Panc1 (cell line): ENCODE data around the gene GPC1.

Experiments used
- POLR2AphosphoS5 ChIP-seq: IDR thresholded peaks from 2 replicates; pipeline ENCODE4 v1.6.1; 2012; ENCODE audit warnings: mild to moderate bottlenecking, low read depth, low read length, moderate library complexity
- SIN3A ChIP-seq: IDR thresholded peaks from 2 replicates; pipeline ENCODE4 v1.6.1; 2012; ENCODE audit warnings: low read depth, mild to moderate bottlenecking, low read length, moderate library complexity, borderline replicate concordance; ENCODE audit not compliant: insufficient read depth
- TCF7L2 ChIP-seq: IDR thresholded peaks from 2 replicates; pipeline ENCODE4 v1.6.1; 2011; ENCODE audit warnings: mild to moderate bottlenecking, low read depth, low read length, inconsistent platforms
- TF ChIP-seq, protein P1 (sequence below): fragments of 450-650 bp; IDR thresholded peaks from 2 replicates; pipeline ENCODE4 v1.5.1; 2017; ENCODE audit warnings: mild to moderate bottlenecking
- TF ChIP-seq, protein P2 (sequence below), 2 experiments: IDR thresholded peaks; 2 replicates each; pipeline ENCODE4 v1.6.1; 2011 to 2012; ENCODE audit warnings: low read depth in 2 of 2, control low read depth in 1 of 2, low read length in 1 of 2, mild to moderate bottlenecking in 1 of 2, moderate library complexity in 1 of 2; ENCODE audit not compliant: insufficient read depth in 1 of 2

DNA sequence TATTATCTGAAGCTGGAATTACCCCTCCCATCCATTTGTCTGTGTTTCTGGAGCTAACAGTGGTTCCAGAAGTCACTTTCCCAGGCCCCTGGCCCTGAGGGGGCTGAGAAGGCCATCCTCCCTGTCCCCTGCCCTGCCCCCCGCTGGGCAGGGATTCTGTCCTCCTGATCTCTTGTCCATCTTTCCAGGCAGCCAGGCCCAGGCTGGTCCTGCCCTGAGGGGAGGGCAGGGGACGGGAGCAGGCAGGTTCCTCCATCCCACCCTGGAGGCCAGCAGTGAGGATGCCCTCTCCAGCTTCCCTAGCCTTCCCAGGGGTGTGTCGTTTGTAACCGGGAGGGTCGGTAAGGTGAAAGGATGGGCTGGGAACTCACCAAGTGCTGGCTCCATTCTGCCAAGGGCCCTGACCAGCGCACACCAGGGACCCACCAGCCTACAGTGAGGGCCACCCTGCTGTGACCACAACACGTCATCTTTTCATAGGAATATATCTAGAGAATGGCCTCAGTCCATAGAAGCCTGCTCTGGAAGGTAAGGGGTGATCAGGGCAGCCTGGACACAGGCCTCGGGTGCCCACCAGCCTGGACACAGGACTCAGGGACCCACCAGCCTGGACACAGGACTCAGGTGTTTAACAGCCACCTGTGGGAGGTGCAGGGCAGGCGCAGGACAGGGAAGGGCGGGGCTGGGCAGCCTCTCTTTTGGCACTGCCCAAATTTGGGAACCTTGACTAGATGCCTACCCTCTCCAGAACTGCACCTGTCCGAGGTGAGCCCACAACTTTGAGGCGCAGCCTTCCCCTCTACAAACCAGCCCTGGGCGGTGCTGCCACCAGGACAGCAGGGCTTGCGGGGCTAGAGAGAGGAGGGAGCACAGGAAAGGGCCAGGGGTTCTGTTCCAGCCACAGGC, 35.8 kb upstream of the GPC1 start:
- TF ChIP-seq, protein P1, sequence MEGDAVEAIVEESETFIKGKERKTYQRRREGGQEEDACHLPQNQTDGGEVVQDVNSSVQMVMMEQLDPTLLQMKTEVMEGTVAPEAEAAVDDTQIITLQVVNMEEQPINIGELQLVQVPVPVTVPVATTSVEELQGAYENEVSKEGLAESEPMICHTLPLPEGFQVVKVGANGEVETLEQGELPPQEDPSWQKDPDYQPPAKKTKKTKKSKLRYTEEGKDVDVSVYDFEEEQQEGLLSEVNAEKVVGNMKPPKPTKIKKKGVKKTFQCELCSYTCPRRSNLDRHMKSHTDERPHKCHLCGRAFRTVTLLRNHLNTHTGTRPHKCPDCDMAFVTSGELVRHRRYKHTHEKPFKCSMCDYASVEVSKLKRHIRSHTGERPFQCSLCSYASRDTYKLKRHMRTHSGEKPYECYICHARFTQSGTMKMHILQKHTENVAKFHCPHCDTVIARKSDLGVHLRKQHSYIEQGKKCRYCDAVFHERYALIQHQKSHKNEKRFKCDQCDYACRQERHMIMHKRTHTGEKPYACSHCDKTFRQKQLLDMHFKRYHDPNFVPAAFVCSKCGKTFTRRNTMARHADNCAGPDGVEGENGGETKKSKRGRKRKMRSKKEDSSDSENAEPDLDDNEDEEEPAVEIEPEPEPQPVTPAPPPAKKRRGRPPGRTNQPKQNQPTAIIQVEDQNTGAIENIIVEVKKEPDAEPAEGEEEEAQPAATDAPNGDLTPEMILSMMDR: no peak
- TF ChIP-seq POLR2AphosphoS5: no peak
- TF ChIP-seq SIN3A: no peak
- TF ChIP-seq, protein P2, sequence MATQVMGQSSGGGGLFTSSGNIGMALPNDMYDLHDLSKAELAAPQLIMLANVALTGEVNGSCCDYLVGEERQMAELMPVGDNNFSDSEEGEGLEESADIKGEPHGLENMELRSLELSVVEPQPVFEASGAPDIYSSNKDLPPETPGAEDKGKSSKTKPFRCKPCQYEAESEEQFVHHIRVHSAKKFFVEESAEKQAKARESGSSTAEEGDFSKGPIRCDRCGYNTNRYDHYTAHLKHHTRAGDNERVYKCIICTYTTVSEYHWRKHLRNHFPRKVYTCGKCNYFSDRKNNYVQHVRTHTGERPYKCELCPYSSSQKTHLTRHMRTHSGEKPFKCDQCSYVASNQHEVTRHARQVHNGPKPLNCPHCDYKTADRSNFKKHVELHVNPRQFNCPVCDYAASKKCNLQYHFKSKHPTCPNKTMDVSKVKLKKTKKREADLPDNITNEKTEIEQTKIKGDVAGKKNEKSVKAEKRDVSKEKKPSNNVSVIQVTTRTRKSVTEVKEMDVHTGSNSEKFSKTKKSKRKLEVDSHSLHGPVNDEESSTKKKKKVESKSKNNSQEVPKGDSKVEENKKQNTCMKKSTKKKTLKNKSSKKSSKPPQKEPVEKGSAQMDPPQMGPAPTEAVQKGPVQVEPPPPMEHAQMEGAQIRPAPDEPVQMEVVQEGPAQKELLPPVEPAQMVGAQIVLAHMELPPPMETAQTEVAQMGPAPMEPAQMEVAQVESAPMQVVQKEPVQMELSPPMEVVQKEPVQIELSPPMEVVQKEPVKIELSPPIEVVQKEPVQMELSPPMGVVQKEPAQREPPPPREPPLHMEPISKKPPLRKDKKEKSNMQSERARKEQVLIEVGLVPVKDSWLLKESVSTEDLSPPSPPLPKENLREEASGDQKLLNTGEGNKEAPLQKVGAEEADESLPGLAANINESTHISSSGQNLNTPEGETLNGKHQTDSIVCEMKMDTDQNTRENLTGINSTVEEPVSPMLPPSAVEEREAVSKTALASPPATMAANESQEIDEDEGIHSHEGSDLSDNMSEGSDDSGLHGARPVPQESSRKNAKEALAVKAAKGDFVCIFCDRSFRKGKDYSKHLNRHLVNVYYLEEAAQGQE (IDR thresholded peaks at IDR 0.05; ENCODE audit: insufficient read depth in 1 of 2, low read depth in 2 of 2, low read length in 1 of 2): no peak
- no peak for TF ChIP-seq TCF7L2
